AG09319 (cell line): Measurements from ENCODE around the gene ARMC12.

ENCODE experiments used
- DNase-seq: peaks from one replicate; pipeline ENCODE4 v3.0.0-alpha.2; 2010; ENCODE audit warnings: low read depth; ENCODE audit errors: extremely low read depth
- TF ChIP-seq, protein P1 (sequence below): IDR thresholded peaks from 2 replicates; pipeline ENCODE4 v1.5.1; 2011; ENCODE audit warnings: low read depth, mild to moderate bottlenecking, inconsistent platforms, low read length, moderate library complexity

Gene ARMC12

DNA sequence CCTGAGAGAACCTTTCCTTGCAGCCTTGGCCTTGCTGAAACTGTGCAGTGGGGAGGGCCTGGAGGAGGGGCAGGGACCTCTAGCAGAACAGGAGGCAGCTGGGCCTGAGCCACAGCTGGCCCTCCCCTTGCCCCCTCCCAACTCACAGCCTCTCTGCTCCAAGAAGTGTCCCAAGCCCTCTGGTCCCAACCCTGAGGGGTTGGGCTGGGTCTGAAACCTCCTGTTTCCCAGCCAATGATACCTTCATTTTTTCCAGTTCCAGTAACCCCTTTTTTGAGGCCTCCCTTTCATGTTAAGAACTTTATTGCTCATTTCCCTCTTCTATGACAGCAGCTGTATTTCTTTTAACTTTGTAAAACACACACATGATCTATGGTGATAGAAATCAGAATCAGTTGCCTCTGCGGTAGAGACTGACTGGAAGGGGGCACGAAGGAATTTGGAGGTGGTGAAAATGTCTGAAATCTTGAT, 17.9 kb upstream of the ARMC12 start:
- TF ChIP-seq, protein P1, sequence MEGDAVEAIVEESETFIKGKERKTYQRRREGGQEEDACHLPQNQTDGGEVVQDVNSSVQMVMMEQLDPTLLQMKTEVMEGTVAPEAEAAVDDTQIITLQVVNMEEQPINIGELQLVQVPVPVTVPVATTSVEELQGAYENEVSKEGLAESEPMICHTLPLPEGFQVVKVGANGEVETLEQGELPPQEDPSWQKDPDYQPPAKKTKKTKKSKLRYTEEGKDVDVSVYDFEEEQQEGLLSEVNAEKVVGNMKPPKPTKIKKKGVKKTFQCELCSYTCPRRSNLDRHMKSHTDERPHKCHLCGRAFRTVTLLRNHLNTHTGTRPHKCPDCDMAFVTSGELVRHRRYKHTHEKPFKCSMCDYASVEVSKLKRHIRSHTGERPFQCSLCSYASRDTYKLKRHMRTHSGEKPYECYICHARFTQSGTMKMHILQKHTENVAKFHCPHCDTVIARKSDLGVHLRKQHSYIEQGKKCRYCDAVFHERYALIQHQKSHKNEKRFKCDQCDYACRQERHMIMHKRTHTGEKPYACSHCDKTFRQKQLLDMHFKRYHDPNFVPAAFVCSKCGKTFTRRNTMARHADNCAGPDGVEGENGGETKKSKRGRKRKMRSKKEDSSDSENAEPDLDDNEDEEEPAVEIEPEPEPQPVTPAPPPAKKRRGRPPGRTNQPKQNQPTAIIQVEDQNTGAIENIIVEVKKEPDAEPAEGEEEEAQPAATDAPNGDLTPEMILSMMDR, result no peak
- DNase-seq, result no peak

DNA sequence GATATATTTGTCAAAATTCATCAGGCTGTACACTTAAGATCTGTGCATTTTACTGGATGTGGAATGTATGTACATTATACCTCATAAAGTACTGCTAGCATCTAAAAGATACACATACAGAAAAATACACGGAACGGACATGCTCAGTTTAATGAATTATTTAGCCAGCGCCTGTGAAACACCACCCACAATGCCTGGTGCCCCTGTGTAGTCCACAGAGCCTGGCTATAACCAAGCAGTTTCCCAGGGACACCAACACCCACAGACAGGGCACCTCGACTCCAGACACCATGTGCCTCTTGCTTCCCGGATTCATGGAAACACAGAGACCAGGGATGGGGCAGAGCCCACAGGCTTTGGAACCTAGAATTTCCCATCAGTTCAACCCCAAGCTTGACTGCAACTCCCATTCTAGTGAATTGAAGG, 17.4 kb upstream of the ARMC12 start:
- DNase-seq, result no peak
- TF ChIP-seq, protein P1, result no peak

DNA sequence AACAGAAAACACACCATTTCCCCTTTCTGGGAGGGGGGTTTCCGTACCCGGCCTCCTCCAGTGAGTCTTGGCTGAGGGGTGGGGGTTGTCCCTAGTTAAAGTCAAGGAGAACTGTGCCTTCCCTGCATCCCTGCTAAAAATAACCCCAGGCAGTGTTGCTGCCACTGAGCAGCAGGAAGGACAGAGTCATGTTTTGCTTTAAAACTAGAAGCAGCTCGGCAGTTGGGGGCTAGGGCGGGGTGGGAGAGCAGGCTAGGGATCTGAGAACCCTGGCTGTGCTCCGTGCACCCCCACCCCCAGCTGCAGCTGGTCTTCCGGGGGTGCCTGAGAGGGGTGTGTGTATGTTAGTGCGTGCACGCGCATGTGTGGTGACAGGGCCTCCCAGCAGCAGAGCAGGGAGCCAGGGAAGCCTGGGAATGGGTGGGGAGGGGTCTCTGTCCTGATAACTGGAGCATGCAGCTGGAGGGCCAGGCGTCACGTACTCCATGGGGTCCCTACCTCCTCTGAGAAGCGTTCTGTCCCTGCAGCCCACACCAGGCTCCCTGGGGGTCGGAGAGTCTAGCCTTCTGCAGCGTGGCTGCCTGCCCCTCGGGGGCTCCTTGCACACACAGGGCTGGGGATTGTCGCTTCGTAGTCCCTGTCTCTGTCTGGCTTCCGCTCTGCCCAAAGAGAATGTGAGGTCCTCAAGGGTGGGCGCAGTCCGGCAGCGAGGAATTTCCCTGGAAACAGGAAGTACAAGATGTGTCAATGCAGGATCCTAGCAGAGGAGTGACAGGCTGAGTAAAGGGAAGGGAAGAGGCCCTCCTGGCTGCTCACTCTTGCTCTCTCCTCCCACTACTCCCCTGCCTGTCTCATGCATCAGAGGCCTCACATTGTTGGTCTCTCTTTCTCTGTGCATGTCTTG, 16.8 kb upstream of the ARMC12 start:
- DNase-seq, result no peak
- TF ChIP-seq, protein P1, result no peak

DNA sequence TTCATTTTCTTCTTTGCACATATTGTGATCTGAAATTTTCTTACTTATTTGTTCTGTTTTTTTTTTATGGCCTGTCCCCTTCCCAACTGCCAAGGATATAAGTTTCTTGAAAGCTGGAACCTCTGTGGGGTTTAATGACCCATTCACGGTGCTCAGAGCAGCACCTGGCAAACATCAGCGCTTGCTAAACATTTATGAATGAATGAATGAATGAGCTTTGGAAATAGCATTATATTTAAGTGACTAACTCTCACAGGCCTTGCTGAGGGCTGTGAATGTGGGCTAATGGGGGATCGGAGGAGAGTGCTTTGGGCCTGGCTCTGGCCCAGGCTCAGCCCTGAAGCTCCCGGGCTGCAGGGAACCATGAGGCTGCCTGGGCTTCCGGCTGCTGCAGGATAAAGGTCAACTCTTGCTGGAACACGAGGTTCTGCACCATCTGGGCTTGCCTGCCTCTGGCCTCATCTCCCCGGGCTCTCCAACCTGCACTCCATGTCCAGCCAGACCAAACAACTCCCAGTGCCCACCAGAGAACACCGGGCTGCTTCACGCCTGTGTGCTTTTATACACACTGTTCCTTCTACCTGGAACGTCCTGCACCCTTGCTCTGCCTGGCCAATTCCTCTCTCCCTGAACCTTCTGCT, 14.6 kb upstream of the ARMC12 start:
- TF ChIP-seq, protein P1, result no peak
- DNase-seq, result no peak

DNA sequence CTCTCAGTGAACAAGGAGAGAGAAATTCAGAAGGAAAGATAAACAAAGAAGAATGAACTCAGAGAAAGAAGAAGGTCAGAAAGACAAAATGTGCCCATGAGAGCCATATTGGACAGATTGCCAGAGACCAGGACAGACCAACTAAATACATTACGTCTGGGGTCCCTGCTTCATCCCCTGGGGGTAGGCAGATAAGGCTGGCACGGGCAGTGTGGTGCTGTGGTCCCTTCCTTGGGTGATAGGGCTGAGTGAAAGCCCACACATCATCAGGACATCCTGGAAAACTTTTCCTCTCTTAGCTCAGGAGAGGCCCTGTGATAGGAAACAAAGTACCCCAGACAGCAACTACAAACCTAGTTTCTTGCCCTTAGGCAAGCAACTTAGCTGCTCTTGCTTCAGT, 13.2 kb upstream of the ARMC12 start:
- TF ChIP-seq, protein P1, result no peak
- DNase-seq, result no peak

DNA sequence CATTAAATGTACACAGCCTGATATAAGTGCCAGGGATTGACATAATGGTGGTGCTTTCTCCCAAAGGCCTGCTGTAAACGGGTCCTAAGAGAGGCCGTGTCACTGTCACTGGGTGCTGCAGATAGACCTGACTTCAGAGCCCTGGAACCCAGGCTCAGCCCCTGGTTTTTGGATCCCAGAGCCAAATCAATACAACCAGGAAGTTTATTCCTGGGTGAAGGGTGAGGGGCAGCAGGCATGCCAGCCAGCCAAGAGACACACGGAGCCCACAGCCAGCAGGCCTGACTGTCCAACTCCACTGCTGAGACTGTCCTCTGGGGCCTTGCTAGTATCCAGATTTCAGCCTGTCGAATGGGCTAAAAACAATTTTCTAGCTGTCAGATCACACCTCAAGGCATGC, 12.8 kb upstream of the ARMC12 start:
- no peak for DNase-seq

More for the DNA sequence above, 12.8 kb upstream of the ARMC12 start:
- TF ChIP-seq, protein P1, result no peak
